ENCODE data around the gene PIEZO2. TPM values are rescaled to one million over a fixed set of nuclear protein-coding genes. Genes with fewer than 3 reads are reported as not detected.
"Not testable (repeated sequence)": the region's sequence is repeated elsewhere in the genome, so short reads cannot be mapped to it uniquely, and the experiment has no call there.

The PIEZO2 gene
- total RNA-seq, 1 donor from 2014 or later: 0.11 TPM

GRCh38 chr18:10951631-10952544 lies 197.5 kb downstream of the PIEZO2 start:
- ATAC-seq: no peak

GRCh38 chr18:10950876-10951630 lies 198.3 kb downstream of the PIEZO2 start:
- intact Hi-C loops (cut with DNase I): no loop called here
- ATAC-seq: no peak
- no peak for DNase-seq (ENCODE audit: missing footprints)

More at GRCh38 chr18:10951631-10952544, 197.5 kb downstream of the PIEZO2 start:
- no peak for DNase-seq (ENCODE audit: missing footprints)
- intact Hi-C loops (cut with DNase I): no loop called here

- ATAC-seq (no peak), DNase-seq (ENCODE audit: missing footprints) (no peak)
- intact Hi-C loops (cut with DNase I): no loop called here
Measured at GRCh38 chr18:10950080-10950875, 199.1 kb downstream of the PIEZO2 start.

GRCh38 chr18:10949655-10950054 lies 199.7 kb downstream of the PIEZO2 start:
- intact Hi-C loops (cut with DNase I): no loop called here

GRCh38 chr18:10948421-10948820 lies 200.9 kb downstream of the PIEZO2 start:
- ATAC-seq (no peak), DNase-seq (ENCODE audit: missing footprints) (no peak)
- intact Hi-C loops (cut with DNase I): no loop called here

More at GRCh38 chr18:10949655-10950054, 199.7 kb downstream of the PIEZO2 start:
- ATAC-seq: no peak
- DNase-seq (ENCODE audit: missing footprints): no peak

- ATAC-seq (no peak), DNase-seq (ENCODE audit: missing footprints) (no peak)
- intact Hi-C loops (cut with DNase I): no loop called here
Measured at GRCh38 chr18:10946058-10946457, 203.3 kb downstream of the PIEZO2 start.

GRCh38 chr18:10942998-10943397 lies 206.4 kb downstream of the PIEZO2 start:
- DNase-seq (ENCODE audit: missing footprints) (no peak), ATAC-seq (no peak)
- intact Hi-C loops (cut with DNase I): no loop called here

- ATAC-seq (no peak), DNase-seq (ENCODE audit: missing footprints) (no peak)
- intact Hi-C loops (cut with DNase I): no loop called here
Measured at GRCh38 chr18:10939822-10940221, 209.5 kb downstream of the PIEZO2 start.

GRCh38 chr18:10937743-10938640 lies 211.4 kb downstream of the PIEZO2 start:
- no peak for ATAC-seq
- intact Hi-C loops (cut with DNase I): no loop called here
- no peak for DNase-seq (ENCODE audit: missing footprints)

- ATAC-seq (peak; percentile 39), DNase-seq (ENCODE audit: missing footprints) (no peak)
- intact Hi-C loops (cut with DNase I): no loop called here
Measured at GRCh38 chr18:10936176-10937053, 213.0 kb downstream of the PIEZO2 start.

- DNase-seq (ENCODE audit: missing footprints): no peak
- intact Hi-C loops (cut with DNase I): no loop called here
Measured at GRCh38 chr18:10935588-10935987, 213.8 kb downstream of the PIEZO2 start.

GRCh38 chr18:10933648-10934047 lies 215.7 kb downstream of the PIEZO2 start:
- ATAC-seq; DNase-seq (ENCODE audit: missing footprints); intact Hi-C loops (cut with DNase I): not testable (repeated sequence)

More at GRCh38 chr18:10935588-10935987, 213.8 kb downstream of the PIEZO2 start:
- no peak for ATAC-seq

- ATAC-seq (no peak), DNase-seq (ENCODE audit: missing footprints) (no peak)
- intact Hi-C loops (cut with DNase I): no loop called here
Measured at GRCh38 chr18:10930076-10930475, 219.3 kb downstream of the PIEZO2 start.

GRCh38 chr18:10928772-10929373 lies 220.5 kb downstream of the PIEZO2 start:
- intact Hi-C loops (cut with DNase I): no loop called here
- ATAC-seq: no peak

GRCh38 chr18:10928011-10928771 lies 221.2 kb downstream of the PIEZO2 start:
- no peak for ATAC-seq
- DNase-seq (ENCODE audit: missing footprints): no peak
- intact Hi-C loops (cut with DNase I): no loop called here

More at GRCh38 chr18:10928772-10929373, 220.5 kb downstream of the PIEZO2 start:
- no peak for DNase-seq (ENCODE audit: missing footprints)
